B cell (primary cell): ENCODE data around the gene LRRC73. TPM values are rescaled to one million over a fixed set of nuclear protein-coding genes. Genes with fewer than 3 reads are reported as not detected.

Source experiments
- ATAC-seq: fragments of 200-7000 bp; cut with Tn5 transposase; one replicate; pipeline ENCODE4 v1.10.0; 2021; ENCODE audit warnings: low read depth, mild to moderate bottlenecking, moderate number of reproducible peaks, moderate library complexity
- CTCF ChIA-PET: fragments of 350-600 bp; sonication (Branson Sonifier 250); formaldehyde crosslinking; loops from one replicate; lab custom pipeline; 2021; ENCODE audit warnings: antibody characterized with exemption, inconsistent platforms; lab: Charles Lee
- POLR2A ChIA-PET: fragments of 350-600 bp; sonication (Branson Sonifier 250); formaldehyde crosslinking; loops from one replicate; lab custom pipeline; 2021; ENCODE audit warnings: antibody characterized with exemption; lab: Charles Lee
- DNase-seq: peaks from one replicate; pipeline ENCODE4 v3.0.0; 2013
- H2AFZ ChIP-seq: 2 replicates; pipeline ENCODE4 v1.6.1; 2012; ENCODE audit warnings: mild to moderate bottlenecking, low read depth, low read length; ENCODE audit not compliant: insufficient read depth, poor library complexity, severe bottlenecking
- H3K27ac ChIP-seq, 2 donors: 1 replicate in 1 of 2; 2 replicates in 1 of 2; pipeline ENCODE4 v1.5.1; 2012 to 2013; ENCODE audit warnings: low read length in 2 of 2, mild to moderate bottlenecking in 2 of 2, moderate library complexity in 1 of 2
- H3K27me3 ChIP-seq, 4 experiments: fragments of 200-600 bp in 1 of 4; sonication (generic) in 1 of 4; replicated peaks in 1 of 4; 1 replicate in 2 of 4; 2 replicates in 2 of 4; pipeline versions ENCODE4 v1.6.1 to v1.7.0; 2013 to 2016; ENCODE audit warnings: low read length in 3 of 4, mild to moderate bottlenecking in 2 of 4, mixed read lengths in 1 of 4, moderate library complexity in 1 of 4; ENCODE audit not compliant: insufficient read depth in 4 of 4, control insufficient read depth in 3 of 4; ENCODE audit errors: control extremely low read depth in 1 of 4
- H3K36me3 ChIP-seq, 2 experiments: replicated peaks in 1 of 2; 1 replicate in 1 of 2; 2 replicates in 1 of 2; pipeline versions ENCODE4 v1.6.1 to v1.7.1; 2013; ENCODE audit warnings: low read length in 1 of 2; ENCODE audit not compliant: insufficient read depth in 2 of 2, control insufficient read depth in 1 of 2; ENCODE audit errors: control extremely low read depth in 1 of 2, extremely low read depth in 1 of 2
- H3K4me1 ChIP-seq, 2 donors: fragments of 200-600 bp in 1 of 2; sonication (generic) in 1 of 2; 1 replicate in 1 of 2; 2 replicates in 1 of 2; pipeline versions ENCODE4 v1.5.1 to v1.6.1; 2013 to 2017; ENCODE audit warnings: low read length in 2 of 2; ENCODE audit not compliant: control insufficient read depth in 2 of 2, insufficient read depth in 2 of 2
- H3K4me2 ChIP-seq: replicated peaks from 2 replicates; pipeline ENCODE3; 2012; ENCODE audit warnings: mild to moderate bottlenecking, low read depth, low read length; ENCODE audit not compliant: poor library complexity, severe bottlenecking
- H3K4me3 ChIP-seq, 5 experiments: fragments of 200-600 bp in 1 of 5; sonication (generic) in 1 of 5; 1 replicate in 3 of 5; 2 replicates in 2 of 5; pipeline versions ENCODE4 v1.5.1 to v1.7.0; 2011 to 2016; ENCODE audit warnings: low read length in 4 of 5, mild to moderate bottlenecking in 4 of 5, low read depth in 2 of 5, control low read depth in 1 of 5, moderate library complexity in 1 of 5; ENCODE audit not compliant: insufficient read depth in 1 of 5; ENCODE audit errors: control extremely low read depth in 1 of 5, extremely low read depth in 1 of 5
- H3K79me2 ChIP-seq: fragments of 200-600 bp; sonication (generic); one replicate; pipeline ENCODE4 v1.6.0; 2016; ENCODE audit warnings: low read length; ENCODE audit not compliant: control insufficient read depth, insufficient read depth
- H3K9ac ChIP-seq: fragments of 200-600 bp; sonication (generic); 2 replicates; pipeline ENCODE4 v1.6.1; 2017; ENCODE audit warnings: mild to moderate bottlenecking, low read length, moderate library complexity
- H3K9me3 ChIP-seq, 3 donors: one replicate each; pipeline versions ENCODE4 v1.6.1 to v1.7.1; 2013; ENCODE audit warnings: low read length in 2 of 3; ENCODE audit not compliant: control insufficient read depth in 2 of 3, insufficient read depth in 1 of 3; ENCODE audit errors: control extremely low read depth in 1 of 3
- H4K20me1 ChIP-seq: 2 replicates; pipeline ENCODE4 v1.6.0; 2012; ENCODE audit warnings: mild to moderate bottlenecking, low read length; ENCODE audit not compliant: insufficient read depth, control insufficient read depth, poor library complexity, severe bottlenecking
- H3K27ac Mint-ChIP-seq: one replicate; pipeline ENCODE4 v1.8.0; 2021; ENCODE audit warnings: mixed read lengths
- H3K27me3 Mint-ChIP-seq: one replicate; pipeline ENCODE4 v1.8.0; 2021; ENCODE audit warnings: mixed read lengths
- H3K4me1 Mint-ChIP-seq: one replicate; pipeline ENCODE4 v1.8.0; 2021; ENCODE audit warnings: mixed read lengths
- H3K4me3 Mint-ChIP-seq: one replicate; pipeline ENCODE4 v1.8.0; 2021; ENCODE audit warnings: mixed read lengths
- H3K9me3 Mint-ChIP-seq: one replicate; pipeline ENCODE4 v1.8.0; 2022; ENCODE audit warnings: mixed read lengths; ENCODE audit not compliant: insufficient read depth
- CTCF ChIP-seq: fragments of 200-600 bp; IDR thresholded peaks from one replicate; pipeline ENCODE4 v1.8.0; 2022; ENCODE audit warnings: antibody characterized with exemption, mild to moderate bottlenecking
- EZH2 ChIP-seq: IDR thresholded peaks from 2 replicates; pipeline ENCODE4 v1.6.1; 2012; ENCODE audit warnings: borderline replicate concordance, low read depth, mild to moderate bottlenecking, moderate library complexity, low read length; ENCODE audit not compliant: insufficient read depth, poor library complexity, severe bottlenecking
- WGBS: methylation state at CpG from one replicate; pipeline ENCODE4 v1.1.5; 2013; ENCODE audit warnings: missing lambda C conversion rate; ENCODE audit not compliant: insufficient coverage; 5-methylcytosine and 5-hydroxymethylcytosine counted together
- intact Hi-C: fragments of 100-400 bp; cut with micrococcal nuclease; formaldehyde crosslinking; loops from one replicate; pipeline ENCODE4 v1.10.0; 2022
- polyA plus RNA-seq: library from polyadenylated mRNA; depleted of rRNA; stranded (reverse); fragments of >200 nt; gene quantifications from 2 replicates; pipeline ENCODE4 v1.2.3, GENCODE V29; 2012
- total RNA-seq, 2 donors: library from RNA; stranded (reverse); fragments of 120-200 nt in 1 of 2; gene quantifications; 1 replicate in 1 of 2; 2 replicates in 1 of 2; pipeline versions ENCODE4 v1.2.3 to v1.2.4, GENCODE V29; 2013 to 2022

Gene LRRC73
- total and polyA plus RNA-seq, 2 donors (not counting 1 experiment from before 2014, with no cell fraction given), result 0.06 to 0.99 TPM

GRCh38 chr6:43490523-43490939 is 19.6 kb downstream of the LRRC73 start:
- no peak overlapping the region for H3K27ac ChIP-seq
- Mint-ChIP-seq H3K27ac (no peak overlapping the region), H3K9me3 (no peaks in the 10 kb centered on the region), H3K4me1 (peaks cover 18% of the 10 kb centered on the region), H3K27me3 (no peaks in the 10 kb centered on the region), H3K4me3 (no peak overlapping the region)
- H2AFZ ChIP-seq, result no peak overlapping the region
- no peak overlapping the region for H3K9ac ChIP-seq
- peaks cover 20% of the 10 kb centered on the region for H4K20me1 ChIP-seq
- peaks cover 0 to 6% of the 10 kb centered on the region in 2 donors for H3K4me1 ChIP-seq
- H3K4me2 ChIP-seq, result no peak overlapping the region
- ChIA-PET POLR2A (interaction anchor here (0.5 kb wide), 1 partner anchor 515 kb away, joined by 3 read pairs; no protein-coding TSS in a partner anchor), CTCF (interaction anchor here (8.0 kb wide), 1 partner anchor 15 kb away, joined by 69 read pairs; no protein-coding TSS in a partner anchor)
- H3K36me3 ChIP-seq, result peaks cover 0 to 26% of the 10 kb centered on the region in 2 experiments
- TF ChIP-seq EZH2 (no peak), CTCF (no peak)
- peaks cover 30% of the 10 kb centered on the region for H3K79me2 ChIP-seq
- ATAC-seq (no peak), DNase-seq (no peak)
- H3K4me3 ChIP-seq, result no peak overlapping the region
- H3K27me3 ChIP-seq, result no peaks in the 10 kb centered on the region
- WGBS, result 100% methylated on average over 3 of the region's 6 CpGs
- intact Hi-C loops, result no loop called here
- no peaks in the 10 kb centered on the region for H3K9me3 ChIP-seq

GRCh38 chr6:43489277-43490072 is 20.7 kb downstream of the LRRC73 start:
- H3K27ac Mint-ChIP-seq, result no peak overlapping the region
- H3K9me3 Mint-ChIP-seq, result no peaks in the 10 kb centered on the region
- Histone ChIP-seq H4K20me1 (peaks cover 28% of the 10 kb centered on the region), H3K4me2 (no peak overlapping the region), H3K36me3 (peaks cover 0 to 23% of the 10 kb centered on the region in 2 experiments), H3K79me2 (peaks cover 37% of the 10 kb centered on the region), H2AFZ (no peak overlapping the region), H3K27me3 (no peaks in the 10 kb centered on the region), H3K4me1 (no peaks in the 10 kb centered on the region), H3K9me3 (no peaks in the 10 kb centered on the region), H3K9ac (no peak overlapping the region), H3K4me3 (no peak overlapping the region), H3K27ac (no peak overlapping the region)
- no peaks in the 10 kb centered on the region for H3K27me3 Mint-ChIP-seq
- TF ChIP-seq CTCF (no peak), EZH2 (no peak)
- H3K4me1 Mint-ChIP-seq, result peaks cover 12% of the 10 kb centered on the region
- CTCF ChIA-PET, result interaction anchor here (8.0 kb wide), 1 partner anchor 16 kb away, joined by 69 read pairs; no protein-coding TSS in a partner anchor
- intact Hi-C loops, result no loop called here
- WGBS, result 95% methylated on average over 12 of the region's 12 CpGs
- no peak for ATAC-seq
- no peak overlapping the region for H3K4me3 Mint-ChIP-seq
- DNase-seq, result no peak
- POLR2A ChIA-PET, result no interaction called here
